ENCODE results near the gene ZCCHC14. TPM values are rescaled to one million over a fixed set of nuclear protein-coding genes. Genes with fewer than 3 reads are reported as not detected.
"Not testable (repeated sequence)": the region's sequence is repeated elsewhere in the genome, so short reads cannot be mapped to it uniquely, and the experiment has no call there.

The ZCCHC14 gene
- total RNA-seq, 1 donor from 2014 or later, result 44.8 TPM

GRCh38 chr16:87525352-87525751 is 32.5 kb upstream of the ZCCHC14 start:
- TF ChIP-seq CTCF (IDR thresholded peaks at IDR 0.05), result no peak
- H3K4me3 Mint-ChIP-seq (ENCODE audit: unreplicated experiment), result no peak overlapping the region
- peaks cover 6% of the 10 kb centered on the region for H3K36me3 Mint-ChIP-seq (ENCODE audit: unreplicated experiment)
- no peak overlapping the region for H3K27ac Mint-ChIP-seq (ENCODE audit: unreplicated experiment)
- H3K27me3 Mint-ChIP-seq (ENCODE audit: unreplicated experiment), result peaks cover 18% of the 10 kb centered on the region
- no peaks in the 10 kb centered on the region for H3K4me1 Mint-ChIP-seq (ENCODE audit: unreplicated experiment)
- H3K9me3 Mint-ChIP-seq (ENCODE audit: unreplicated experiment), result peaks cover 8% of the 10 kb centered on the region
- no peak for DNase-seq (ENCODE audit: extremely low spot score, unreplicated experiment)

GRCh38 chr16:87524407-87524806 is 31.6 kb upstream of the ZCCHC14 start:
- H3K4me1 Mint-ChIP-seq (ENCODE audit: unreplicated experiment), result peaks cover 1% of the 10 kb centered on the region
- H3K9me3 Mint-ChIP-seq (ENCODE audit: unreplicated experiment), result peaks cover 2% of the 10 kb centered on the region
- peaks cover 18% of the 10 kb centered on the region for H3K27me3 Mint-ChIP-seq (ENCODE audit: unreplicated experiment)
- no peak for DNase-seq (ENCODE audit: extremely low spot score, unreplicated experiment)
- no peak for TF ChIP-seq CTCF (IDR thresholded peaks at IDR 0.05)
- H3K27ac Mint-ChIP-seq (ENCODE audit: unreplicated experiment), result no peak overlapping the region
- peaks cover under 1% of the 10 kb centered on the region for H3K36me3 Mint-ChIP-seq (ENCODE audit: unreplicated experiment)
- H3K4me3 Mint-ChIP-seq (ENCODE audit: unreplicated experiment), result no peak overlapping the region

- not testable (repeated sequence) for H3K27ac Mint-ChIP-seq (ENCODE audit: unreplicated experiment); H3K4me1 Mint-ChIP-seq (ENCODE audit: unreplicated experiment); DNase-seq (ENCODE audit: extremely low spot score, unreplicated experiment); H3K36me3 Mint-ChIP-seq (ENCODE audit: unreplicated experiment); H3K4me3 Mint-ChIP-seq (ENCODE audit: unreplicated experiment); H3K9me3 Mint-ChIP-seq (ENCODE audit: unreplicated experiment)
- H3K27me3 Mint-ChIP-seq (ENCODE audit: unreplicated experiment), result peaks cover 18% of the 10 kb centered on the region
Observed at GRCh38 chr16:87523605-87524004, 30.8 kb upstream of the ZCCHC14 start.

GRCh38 chr16:87521764-87522163 is 28.9 kb upstream of the ZCCHC14 start:
- not testable (repeated sequence) for H3K27ac Mint-ChIP-seq (ENCODE audit: unreplicated experiment); H3K4me3 Mint-ChIP-seq (ENCODE audit: unreplicated experiment); H3K36me3 Mint-ChIP-seq (ENCODE audit: unreplicated experiment); DNase-seq (ENCODE audit: extremely low spot score, unreplicated experiment); H3K9me3 Mint-ChIP-seq (ENCODE audit: unreplicated experiment)
- Mint-ChIP-seq H3K4me1 (ENCODE audit: unreplicated experiment) (peaks cover 17% of the 10 kb centered on the region), H3K27me3 (ENCODE audit: unreplicated experiment) (peaks cover 18% of the 10 kb centered on the region)

- not testable (repeated sequence) for H3K9me3 Mint-ChIP-seq (ENCODE audit: unreplicated experiment); H3K36me3 Mint-ChIP-seq (ENCODE audit: unreplicated experiment); DNase-seq (ENCODE audit: extremely low spot score, unreplicated experiment); H3K4me3 Mint-ChIP-seq (ENCODE audit: unreplicated experiment); H3K27me3 Mint-ChIP-seq (ENCODE audit: unreplicated experiment)
- peaks cover 17% of the 10 kb centered on the region for H3K4me1 Mint-ChIP-seq (ENCODE audit: unreplicated experiment)
- H3K27ac Mint-ChIP-seq (ENCODE audit: unreplicated experiment), result peak overlapping the region; percentile 44
Observed at GRCh38 chr16:87519170-87519569, 26.3 kb upstream of the ZCCHC14 start.

GRCh38 chr16:87518430-87519051 is 25.7 kb upstream of the ZCCHC14 start:
- DNase-seq (ENCODE audit: extremely low spot score, unreplicated experiment); H3K36me3 Mint-ChIP-seq (ENCODE audit: unreplicated experiment); H3K9me3 Mint-ChIP-seq (ENCODE audit: unreplicated experiment); H3K4me3 Mint-ChIP-seq (ENCODE audit: unreplicated experiment); H3K27me3 Mint-ChIP-seq (ENCODE audit: unreplicated experiment): not testable (repeated sequence)
- Mint-ChIP-seq H3K4me1 (ENCODE audit: unreplicated experiment) (peaks cover 17% of the 10 kb centered on the region), H3K27ac (ENCODE audit: unreplicated experiment) (peak overlapping the region; percentile 44)

GRCh38 chr16:87517610-87518429 is 25.0 kb upstream of the ZCCHC14 start:
- Mint-ChIP-seq H3K27ac (ENCODE audit: unreplicated experiment) (peak overlapping the region; percentile 44), H3K4me1 (ENCODE audit: unreplicated experiment) (peaks cover 17% of the 10 kb centered on the region)
- not testable (repeated sequence) for DNase-seq (ENCODE audit: extremely low spot score, unreplicated experiment); H3K27me3 Mint-ChIP-seq (ENCODE audit: unreplicated experiment); H3K36me3 Mint-ChIP-seq (ENCODE audit: unreplicated experiment); H3K4me3 Mint-ChIP-seq (ENCODE audit: unreplicated experiment); H3K9me3 Mint-ChIP-seq (ENCODE audit: unreplicated experiment)

Data from osteocyte (in vitro differentiated cells).